ENCODE data around the gene FBXL14. TPM values are rescaled to one million over a fixed set of nuclear protein-coding genes. Genes with fewer than 3 reads are reported as not detected.

FBXL14 gene
- total RNA-seq, 3 donors from 2014 or later (not counting 1 experiment from before 2014, with no cell fraction given), result 18.7 to 24.9 (median 22.8) TPM

GRCh38 chr12:1584326-1584725 is 10.1 kb downstream of the FBXL14 start:
- Histone ChIP-seq H3K27me3 (ENCODE audit: control insufficient read depth, insufficient read depth, low read length) (no peaks in the 10 kb centered on the region), H3K27ac (ENCODE audit: low read length) (no peak overlapping the region), H3K4me1 (ENCODE audit: control insufficient read depth, insufficient read depth, low read length) (peaks cover 4% of the 10 kb centered on the region), H3K4me3 (ENCODE audit: low read length) (no peak overlapping the region), H3K9me3 (ENCODE audit: control insufficient read depth, insufficient read depth, low read length) (no peaks in the 10 kb centered on the region), H3K36me3 (ENCODE audit: control insufficient read depth, insufficient read depth, low read length) (peaks cover 3% of the 10 kb centered on the region)
- no peak for ATAC-seq
- Mint-ChIP-seq H3K27ac (no peak overlapping the region), H3K4me1 (peaks cover 21 to 22% of the 10 kb centered on the region in 2 donors), H3K27me3 (ENCODE audit: low read depth in 2 of 2) (no peaks in the 10 kb centered on the region), H3K4me3 (no peak overlapping the region), H3K9me3 (no peaks in the 10 kb centered on the region), H3K36me3 (no peaks in the 10 kb centered on the region)
- 95% methylated on average over 4 of the region's 4 CpGs for WGBS (ENCODE audit: insufficient coverage)
- no peak for DNase-seq
- no peak for TF ChIP-seq CTCF (IDR thresholded peaks at IDR 0.05)
- intact Hi-C loops (cut with micrococcal nuclease), result no loop called here

GRCh38 chr12:1583421-1584078 is 10.8 kb downstream of the FBXL14 start:
- H3K27me3 ChIP-seq (ENCODE audit: control insufficient read depth, insufficient read depth, low read length), result no peaks in the 10 kb centered on the region
- no peak overlapping the region for H3K4me3 Mint-ChIP-seq
- H3K27ac Mint-ChIP-seq, result no peak overlapping the region
- no peak overlapping the region for H3K4me3 ChIP-seq (ENCODE audit: low read length)
- peak; percentile 76 to 93 (median 87) for ATAC-seq
- no peaks in the 10 kb centered on the region for H3K27me3 Mint-ChIP-seq (ENCODE audit: low read depth in 2 of 2)
- peak; percentile 39 to 89 for DNase-seq
- peaks cover 4% of the 10 kb centered on the region for H3K4me1 ChIP-seq (ENCODE audit: control insufficient read depth, insufficient read depth, low read length)
- peaks cover 3% of the 10 kb centered on the region for H3K36me3 ChIP-seq (ENCODE audit: control insufficient read depth, insufficient read depth, low read length)
- intact Hi-C loops (cut with micrococcal nuclease), result loop anchor here (1.0 to 2.0 kb wide), 2 partner anchors 465 to 1007 kb away; no protein-coding TSS in a partner anchor
- TF ChIP-seq CTCF (IDR thresholded peaks at IDR 0.05), result peak; percentile 88
- H3K9me3 Mint-ChIP-seq, result no peaks in the 10 kb centered on the region
- no peaks in the 10 kb centered on the region for H3K36me3 Mint-ChIP-seq
- H3K4me1 Mint-ChIP-seq, result peaks cover 17 to 21% of the 10 kb centered on the region in 2 donors
- no peak overlapping the region for H3K27ac ChIP-seq (ENCODE audit: low read length)
- no peaks in the 10 kb centered on the region for H3K9me3 ChIP-seq (ENCODE audit: control insufficient read depth, insufficient read depth, low read length)
- 5% methylated on average over 3 of the region's 6 CpGs for WGBS (ENCODE audit: insufficient coverage)

- no peak overlapping the region for H3K4me3 ChIP-seq (ENCODE audit: low read length)
- Mint-ChIP-seq H3K36me3 (no peaks in the 10 kb centered on the region), H3K4me3 (no peak overlapping the region), H3K27me3 (ENCODE audit: low read depth in 2 of 2) (no peaks in the 10 kb centered on the region), H3K27ac (no peak overlapping the region), H3K4me1 (peaks cover 9 to 12% of the 10 kb centered on the region in 2 donors), H3K9me3 (no peaks in the 10 kb centered on the region)
- TF ChIP-seq CTCF (IDR thresholded peaks at IDR 0.05), result no peak
- peaks cover 3% of the 10 kb centered on the region for H3K36me3 ChIP-seq (ENCODE audit: control insufficient read depth, insufficient read depth, low read length)
- H3K4me1 ChIP-seq (ENCODE audit: control insufficient read depth, insufficient read depth, low read length), result peaks cover 4% of the 10 kb centered on the region
- DNase-seq (no peak), ATAC-seq (no peak)
- WGBS (ENCODE audit: insufficient coverage), result 93% methylated on average over 3 of the region's 4 CpGs
- intact Hi-C loops (cut with micrococcal nuclease), result loop anchor here (1.0 to 2.0 kb wide), 2 partner anchors 464 to 1006 kb away; no protein-coding TSS in a partner anchor
- no peaks in the 10 kb centered on the region for H3K9me3 ChIP-seq (ENCODE audit: control insufficient read depth, insufficient read depth, low read length)
- no peaks in the 10 kb centered on the region for H3K27me3 ChIP-seq (ENCODE audit: control insufficient read depth, insufficient read depth, low read length)
- H3K27ac ChIP-seq (ENCODE audit: low read length), result no peak overlapping the region
Measured at GRCh38 chr12:1582709-1583050, 11.7 kb downstream of the FBXL14 start.
